HG02763 (cell line): ENCODE data around the gene KIF25.
"Not testable (repeated sequence)": the region's sequence is repeated elsewhere in the genome, so short reads cannot be mapped to it uniquely, and the experiment has no call there.

Experiments
- ATAC-seq: cut with Tn5 transposase; IDR thresholded peaks from one replicate; pipeline ENCODE4 v1.9.1; 2021; ENCODE audit warnings: mild to moderate bottlenecking, moderate library complexity; ENCODE audit not compliant: unreplicated experiment

KIF25 gene

DNA sequence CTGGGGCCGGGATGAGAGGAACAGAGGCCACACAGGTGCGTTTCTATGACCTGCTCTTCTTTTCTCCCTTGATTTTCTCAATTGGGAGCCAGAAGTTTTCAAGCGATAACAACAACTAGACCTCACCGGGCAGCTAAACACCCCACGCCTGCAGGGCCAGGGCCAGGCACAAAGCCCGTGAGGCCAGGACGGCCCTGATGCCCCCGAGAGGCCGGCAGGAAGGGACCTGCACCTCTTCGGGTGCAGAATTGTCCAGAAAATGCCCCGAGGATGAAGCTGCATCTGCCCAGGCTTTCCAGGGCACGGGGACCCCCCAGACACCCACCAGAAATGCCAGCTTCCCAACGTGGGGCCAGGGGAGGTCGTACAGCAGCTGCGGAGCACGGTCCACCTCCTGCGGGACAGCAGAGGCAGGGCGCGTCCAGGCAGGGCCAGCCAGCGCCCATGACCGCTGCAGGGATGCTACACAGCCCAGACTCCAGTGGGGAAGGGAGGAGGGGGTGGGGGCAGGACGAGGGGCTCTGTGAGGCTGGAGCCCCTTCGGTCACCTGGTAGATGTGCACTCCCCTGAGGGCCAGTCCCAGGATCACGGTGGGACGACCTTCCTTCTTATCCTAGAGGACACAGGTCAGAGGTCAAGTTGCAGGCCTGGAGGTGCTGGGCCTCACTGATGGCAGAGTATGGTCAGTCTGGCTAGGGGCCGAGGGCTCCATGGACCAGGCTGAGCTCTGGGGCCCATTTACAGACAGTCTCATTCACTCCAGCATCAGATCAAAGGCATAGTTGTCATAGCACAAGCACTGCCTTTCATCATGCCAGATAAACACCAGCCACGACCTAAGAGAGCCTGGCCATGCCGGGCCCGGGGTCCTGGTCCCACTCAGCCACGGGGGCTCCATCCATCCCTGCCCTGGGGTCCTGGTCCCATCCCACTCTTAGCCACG, 65.1 kb downstream of the KIF25 start:
- ATAC-seq, result no peak

GRCh38 chr6:168063431-168063830, 66.0 kb downstream of the KIF25 start:
- ATAC-seq, result no peak

GRCh38 chr6:168064226-168064807, 66.8 kb downstream of the KIF25 start:
- ATAC-seq, result no peak

DNA sequence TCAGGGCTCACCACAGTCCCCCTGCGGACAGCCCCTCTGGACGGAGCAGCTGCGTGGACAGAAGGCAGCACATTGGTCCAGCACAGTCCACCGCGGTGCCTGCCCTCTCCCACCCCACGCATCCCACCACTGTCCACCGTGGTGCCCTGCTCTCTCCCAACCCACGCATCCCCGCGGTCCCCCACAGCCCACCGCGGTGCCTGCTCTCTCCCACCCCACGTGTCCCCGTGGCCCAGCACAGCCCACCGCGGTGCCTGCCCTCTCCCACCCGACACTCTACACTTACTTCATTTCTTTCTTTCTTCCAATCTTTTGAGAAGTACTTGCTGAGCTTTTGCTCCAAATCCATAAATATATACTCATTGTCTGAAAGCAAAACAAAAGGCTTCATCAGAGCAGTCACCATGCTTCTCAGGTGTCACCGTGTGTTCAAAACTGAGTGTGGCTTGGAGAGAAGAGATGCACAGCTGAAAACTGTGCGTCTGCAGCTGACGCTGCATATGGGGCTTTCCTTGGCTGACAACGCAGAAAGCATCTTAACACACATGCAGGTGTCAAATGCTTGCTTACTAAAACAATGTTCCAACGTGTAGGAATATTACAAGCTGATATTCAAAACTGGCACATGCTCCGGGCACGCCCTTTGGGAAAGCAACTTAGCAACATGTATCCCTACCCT, 69.7 kb downstream of the KIF25 start:
- no peak for ATAC-seq

- ATAC-seq, result no peak
Measured at GRCh38 chr6:168070804-168071203, 73.3 kb downstream of the KIF25 start.

DNA sequence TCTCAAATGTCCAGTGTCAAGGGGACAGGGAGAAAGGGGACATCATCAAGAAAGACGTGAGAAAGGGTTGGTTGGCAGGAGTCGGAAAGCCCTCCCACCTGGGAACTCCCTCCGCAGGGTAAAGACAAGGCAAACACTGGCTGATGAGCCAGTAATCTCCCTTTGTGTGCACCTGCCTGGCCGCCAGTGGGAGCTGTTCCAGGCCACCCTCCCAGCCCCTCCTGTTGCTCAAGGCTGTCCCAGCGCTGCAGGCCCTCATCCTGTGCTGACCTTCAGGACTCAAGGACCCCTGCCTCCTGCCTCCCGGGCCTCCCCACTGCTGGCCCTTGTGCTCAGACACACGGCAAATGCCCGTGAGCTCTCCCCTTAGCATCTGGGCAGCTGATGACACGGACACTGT, 74.1 kb downstream of the KIF25 start:
- no peak for ATAC-seq

GRCh38 chr6:168072261-168072660, 74.8 kb downstream of the KIF25 start:
- no peak for ATAC-seq

DNA sequence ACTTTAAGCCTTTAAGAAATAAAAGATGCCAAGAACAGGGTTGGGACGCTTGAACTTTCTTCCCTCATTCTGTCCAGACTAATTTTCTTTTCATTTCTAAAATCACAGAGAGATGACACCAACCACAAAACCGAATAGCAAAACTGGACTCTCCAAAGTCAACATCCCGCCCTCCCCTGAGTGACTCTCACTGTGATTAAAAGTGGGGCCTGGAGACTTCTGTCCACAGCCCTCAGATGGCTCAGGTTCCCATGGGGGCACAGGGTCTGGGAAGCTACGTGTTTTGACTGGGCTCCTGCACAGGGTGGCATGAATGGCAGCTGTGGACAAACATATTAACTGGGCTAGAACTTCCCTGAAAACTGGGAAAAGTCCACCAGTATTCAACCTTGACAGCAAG, 75.3 kb downstream of the KIF25 start:
- no peak for ATAC-seq

- ATAC-seq, result no peak
Measured at GRCh38 chr6:168073937-168074730, 76.7 kb downstream of the KIF25 start.

- no peak for ATAC-seq
Measured at GRCh38 chr6:168075216-168075615, 77.7 kb downstream of the KIF25 start.

DNA sequence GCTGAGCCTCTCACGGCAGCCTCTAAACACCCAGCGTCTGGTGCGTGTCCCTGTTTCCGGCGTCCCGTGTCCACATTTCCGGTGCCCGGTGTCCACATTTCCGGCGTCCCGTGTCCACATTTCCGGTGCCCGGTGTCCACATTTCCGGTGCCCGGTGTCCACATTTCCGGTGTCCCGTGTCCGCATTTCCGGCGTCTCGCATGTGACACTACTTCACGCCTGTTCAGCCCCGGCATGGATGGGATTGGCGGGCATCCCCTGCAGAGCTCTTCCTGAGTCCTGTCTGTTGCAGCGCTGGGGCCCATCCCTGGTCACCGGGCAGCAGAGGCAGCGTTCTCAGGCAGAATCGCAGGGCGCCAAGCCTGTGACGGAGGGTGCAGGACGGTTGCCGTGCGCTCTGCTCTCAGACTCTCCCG, 78.3 kb downstream of the KIF25 start:
- no peak for ATAC-seq

- not testable (repeated sequence) for ATAC-seq
Measured at GRCh38 chr6:168077401-168077800, 79.9 kb downstream of the KIF25 start.

DNA sequence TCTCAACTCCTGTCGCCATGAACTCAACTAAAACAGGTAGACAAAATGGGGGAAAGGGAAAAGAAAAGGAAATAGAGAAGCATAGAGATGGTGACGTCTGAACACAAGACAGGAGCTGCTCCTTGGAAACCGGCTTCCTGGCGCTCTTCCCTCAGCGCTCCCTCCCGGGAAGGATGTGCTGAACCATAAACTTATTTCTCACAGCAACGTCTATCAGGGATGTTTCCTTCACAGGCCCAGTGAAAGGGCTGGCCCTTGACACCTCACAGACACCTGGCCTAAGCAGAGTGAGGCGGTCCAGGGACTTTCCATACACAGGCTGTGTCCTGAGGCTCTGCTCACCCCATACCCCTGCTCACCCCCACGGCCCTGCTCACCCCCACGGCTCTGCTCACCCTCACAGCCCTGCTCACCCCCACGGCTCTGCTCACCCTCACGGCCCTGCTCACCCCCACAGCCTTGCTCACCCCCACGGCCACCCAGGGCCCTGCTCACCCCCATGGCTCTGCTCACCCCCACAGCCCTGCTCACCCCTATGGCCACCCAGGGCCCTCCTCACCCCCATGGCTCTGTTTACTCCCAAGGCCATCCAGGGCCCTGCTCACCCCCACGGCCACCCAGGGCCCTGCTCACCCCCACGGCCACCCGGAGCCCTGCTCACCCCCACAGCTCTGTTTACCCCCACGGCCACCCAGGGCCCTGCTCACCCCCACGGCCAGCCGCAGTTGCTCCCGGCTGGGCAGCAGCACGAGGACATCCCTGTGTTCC, 80.9 kb downstream of the KIF25 start:
- ATAC-seq, result no peak

DNA sequence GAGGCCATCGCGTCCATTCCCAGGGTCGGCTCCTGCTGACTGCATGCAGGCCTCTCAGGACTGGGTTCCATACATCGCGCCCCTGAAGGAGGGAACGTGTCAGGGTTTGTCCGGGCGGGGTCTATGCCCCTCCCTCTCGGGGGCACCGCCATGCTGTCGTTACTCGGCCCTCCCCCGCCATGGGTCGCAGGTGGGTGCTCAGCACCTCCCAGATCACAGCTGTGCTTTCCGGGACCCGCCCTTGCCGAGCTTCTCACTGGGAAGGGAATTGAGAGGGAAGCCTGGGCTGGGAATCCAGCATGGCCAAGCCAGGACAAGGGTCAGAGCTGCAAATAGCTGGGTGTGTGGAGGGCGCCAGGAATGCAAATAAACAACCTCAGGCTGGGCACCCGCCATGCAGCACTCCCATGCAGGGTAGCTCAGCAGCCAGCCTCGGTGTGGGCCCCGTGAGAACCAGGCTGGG, 81.5 kb downstream of the KIF25 start, which contains the start of gene FRMD1:
Gene FRMD1 (minus strand): TSS at position 270 of the 463 bp plus-strand sequence. CDS start 118 bp downstream, at position 152.
- ATAC-seq, result no peak

- no peak for ATAC-seq
Measured at GRCh38 chr6:168080393-168081077, 83.1 kb downstream of the KIF25 start.

GRCh38 chr6:168081858-168082546, 84.5 kb downstream of the KIF25 start:
- ATAC-seq, result no peak

DNA sequence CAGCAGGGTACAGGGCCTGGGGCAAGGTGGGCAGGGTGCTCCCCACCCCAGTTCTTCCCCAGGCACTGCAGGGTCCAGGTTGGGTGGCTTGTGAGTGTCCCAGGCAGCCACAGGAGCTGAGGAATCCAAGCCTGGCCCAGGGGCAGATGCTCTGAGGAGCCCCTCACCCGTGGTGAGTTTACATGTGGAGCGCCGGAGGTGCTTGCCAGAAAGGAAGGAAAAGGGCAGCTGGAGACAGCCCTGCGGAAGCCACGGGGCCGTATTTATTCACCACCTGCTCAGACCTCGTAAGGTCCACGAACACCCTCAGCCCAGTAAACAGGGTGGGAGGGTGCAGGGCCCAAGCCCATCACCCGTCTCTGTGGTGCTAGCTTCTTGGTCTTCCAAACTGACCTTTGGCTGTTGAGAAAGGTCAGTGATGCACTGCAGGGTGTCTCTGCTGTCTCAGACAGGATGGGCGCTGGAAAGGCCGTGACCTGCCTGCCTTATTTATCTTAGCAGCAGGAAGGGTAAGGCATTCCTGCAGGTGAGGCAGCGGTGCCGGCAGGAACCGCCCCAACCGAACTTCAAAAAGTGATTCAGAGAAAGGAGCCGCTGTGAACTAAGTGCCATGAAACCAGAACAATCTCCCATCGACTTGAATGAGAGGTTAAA, 85.5 kb downstream of the KIF25 start:
- ATAC-seq, result no peak

GRCh38 chr6:168083514-168083885, 86.0 kb downstream of the KIF25 start:
- ATAC-seq, result no peak
